NCI-H2107 (cell line): ENCODE results near the gene CACNA1D.
"Not testable (repeated sequence)": the region's sequence is repeated elsewhere in the genome, so short reads cannot be mapped to it uniquely, and the experiment has no call there.

Source experiments
- DNase-seq: peaks from one replicate; lab custom pipeline; 2025; lab: John Stamatoyannopoulos, UW

The CACNA1D gene

DNA sequence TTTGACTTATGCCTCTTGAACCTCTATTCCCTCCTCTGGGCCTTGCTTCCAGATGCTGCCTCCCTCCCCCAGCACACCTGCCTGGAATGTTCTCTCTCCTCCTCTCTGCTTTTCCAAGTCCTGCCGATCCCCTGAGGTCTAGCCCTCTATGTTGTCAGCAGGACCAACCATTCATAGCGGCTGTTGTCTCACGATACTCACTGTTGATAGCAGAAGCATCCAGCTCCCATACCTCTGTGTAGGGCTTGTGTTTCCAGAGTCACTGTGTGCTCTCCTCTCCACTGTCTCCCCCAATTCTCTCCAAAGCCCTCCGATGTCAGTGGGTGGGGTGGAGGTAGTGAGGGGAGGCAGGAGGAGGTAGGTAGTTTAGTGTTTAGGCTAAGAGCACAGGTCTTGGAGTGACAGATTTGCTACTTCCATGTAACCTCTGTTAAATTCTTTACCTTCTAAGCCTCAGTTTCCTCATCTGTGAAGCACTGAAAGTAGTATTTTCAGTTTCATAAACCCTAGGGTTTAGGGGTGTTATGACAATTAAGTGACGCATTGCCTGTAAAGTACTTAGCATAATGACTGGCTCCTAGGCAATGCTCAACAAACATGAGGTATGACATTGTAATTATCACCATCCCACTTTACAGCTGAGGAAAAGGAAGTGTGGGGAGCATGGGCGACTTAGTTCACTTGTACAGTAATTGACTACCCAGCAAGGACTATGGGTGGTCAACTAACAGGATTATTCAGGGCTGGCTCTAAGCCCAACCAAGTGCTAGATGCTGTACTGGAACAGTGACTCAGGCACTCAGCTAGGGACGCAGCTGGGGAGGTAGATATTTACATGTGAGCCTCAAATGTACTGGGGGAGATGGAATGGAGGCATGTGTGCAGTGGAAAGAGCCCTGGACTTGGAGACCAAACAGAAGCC is 122.8 kb downstream of the CACNA1D start:
- DNase-seq, result no peak

DNA sequence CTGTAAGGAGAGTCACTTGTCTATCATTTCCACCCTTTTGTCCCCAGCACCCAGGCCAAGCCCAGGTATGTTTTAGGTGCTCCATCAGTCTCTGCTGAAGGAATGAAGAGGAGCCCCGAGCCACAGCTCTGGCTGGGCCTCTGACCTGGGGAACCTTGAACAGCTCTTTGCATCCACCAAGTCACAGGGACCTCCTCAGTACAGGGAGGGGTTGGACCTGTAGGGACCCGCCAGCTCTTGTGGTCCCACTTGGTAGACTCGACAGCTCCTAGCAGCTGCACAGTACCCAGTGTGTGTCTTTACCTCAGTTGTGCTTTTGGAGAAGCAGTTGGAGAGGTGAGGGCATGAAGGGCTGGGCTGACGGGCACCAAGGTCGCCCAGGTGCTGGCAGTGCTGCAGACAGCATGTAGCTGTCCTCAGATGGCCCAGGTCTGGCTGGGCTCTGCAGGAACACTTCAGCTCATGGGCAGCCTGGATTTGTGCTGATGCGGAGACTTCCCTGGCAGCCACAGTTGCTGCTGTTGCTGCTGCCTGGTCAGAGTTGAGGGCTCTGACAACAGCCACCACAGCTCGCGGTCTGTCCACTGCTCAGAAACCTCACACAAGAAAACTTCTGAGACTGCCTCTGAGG is 123.6 kb downstream of the CACNA1D start:
- DNase-seq, result no peak

DNA sequence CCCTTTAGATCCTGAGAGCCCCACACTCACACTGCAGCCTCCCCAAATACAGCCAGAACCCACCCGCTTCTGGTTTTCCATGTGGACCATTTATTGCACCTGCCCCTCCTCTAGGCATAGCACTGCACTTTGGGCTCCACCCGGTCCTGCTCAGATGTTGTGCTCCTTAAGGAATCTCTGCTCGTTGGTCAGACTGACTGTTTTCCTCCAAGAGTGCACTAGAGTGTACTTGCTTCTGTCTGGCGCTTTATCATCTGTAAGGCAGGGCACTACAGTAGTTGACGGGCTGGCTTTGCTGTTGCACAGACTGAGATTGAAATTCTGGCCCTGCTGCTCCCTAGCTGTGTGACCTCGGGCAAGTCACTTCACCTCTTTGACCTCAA is 124.1 kb downstream of the CACNA1D start:
- DNase-seq, result no peak

DNA sequence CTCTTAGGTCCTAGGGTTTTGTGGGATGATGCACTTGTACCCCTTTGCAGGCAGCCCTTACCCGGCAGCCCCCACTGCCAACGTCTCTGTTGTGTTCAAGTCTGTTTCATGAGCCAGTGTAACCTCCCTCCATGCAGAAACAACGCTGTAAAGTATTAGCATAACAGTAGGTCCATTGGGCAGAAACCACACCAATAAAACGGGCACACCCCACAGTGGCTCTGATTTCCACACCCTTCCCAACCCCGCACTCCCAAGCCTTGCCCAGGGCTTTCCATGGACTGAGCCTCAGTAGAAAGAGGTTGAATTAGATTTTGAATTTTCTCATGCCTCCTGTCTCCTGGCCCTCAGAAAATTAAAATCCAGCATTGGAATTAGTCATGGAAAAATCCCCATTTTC is 124.5 kb downstream of the CACNA1D start:
- DNase-seq, result no peak

DNA sequence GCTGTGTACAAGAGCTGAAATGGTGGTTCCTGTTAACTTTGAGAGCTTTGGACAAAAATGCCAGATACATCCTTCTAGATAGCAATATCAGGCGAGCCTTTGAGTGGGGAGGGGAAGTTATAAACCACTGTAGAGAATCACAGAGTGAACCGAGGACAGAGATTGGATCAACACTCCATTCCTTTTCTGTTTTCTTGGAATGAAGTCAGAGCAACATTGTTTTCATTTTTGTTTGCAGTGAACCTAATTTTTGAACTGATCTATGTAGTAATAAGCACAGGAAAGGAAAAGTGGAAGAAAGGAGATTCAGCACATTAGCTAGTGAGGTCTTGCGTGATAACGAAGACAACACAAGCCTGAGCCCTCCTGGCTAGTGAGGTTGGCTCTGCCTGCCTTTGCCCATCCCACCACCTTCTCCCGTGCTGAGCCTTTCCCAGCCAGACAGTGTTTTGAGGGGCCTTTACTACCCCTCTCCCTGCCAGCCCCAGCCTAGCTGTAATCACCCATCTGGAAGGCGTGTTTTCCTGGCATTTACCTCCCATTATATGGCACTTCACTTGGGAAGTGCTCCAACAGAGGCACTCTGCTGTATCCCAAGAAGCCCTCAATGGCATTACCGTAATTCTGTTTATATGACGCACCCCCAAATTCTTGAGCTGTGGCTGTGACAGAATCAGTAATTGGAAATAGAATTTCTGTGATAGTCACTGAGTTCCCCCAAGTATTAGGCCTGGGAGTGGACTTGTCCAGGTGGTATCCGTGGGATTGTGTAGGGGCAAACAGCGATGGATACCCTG is 129.8 kb downstream of the CACNA1D start:
- no peak for DNase-seq

DNA sequence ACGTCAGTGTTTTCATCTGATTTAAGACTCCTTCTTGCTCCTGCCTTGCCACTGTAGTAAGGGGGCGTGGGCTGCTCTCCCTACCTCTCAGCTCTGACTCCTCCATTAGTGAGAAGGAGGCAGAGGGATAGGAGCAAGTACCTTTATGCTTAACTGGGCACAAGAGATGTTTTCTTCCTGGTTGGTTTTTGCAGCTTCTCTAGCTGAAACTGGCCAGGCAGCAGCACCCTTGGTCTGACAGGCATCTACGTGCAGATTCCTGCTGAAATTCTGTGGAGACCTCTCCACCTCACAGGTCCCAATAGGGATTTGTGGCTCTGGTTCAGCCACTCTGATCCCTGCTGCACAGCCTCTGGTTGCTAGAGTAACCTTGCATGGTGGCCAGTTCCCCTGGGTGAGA is 132.5 kb downstream of the CACNA1D start:
- no peak for DNase-seq

DNA sequence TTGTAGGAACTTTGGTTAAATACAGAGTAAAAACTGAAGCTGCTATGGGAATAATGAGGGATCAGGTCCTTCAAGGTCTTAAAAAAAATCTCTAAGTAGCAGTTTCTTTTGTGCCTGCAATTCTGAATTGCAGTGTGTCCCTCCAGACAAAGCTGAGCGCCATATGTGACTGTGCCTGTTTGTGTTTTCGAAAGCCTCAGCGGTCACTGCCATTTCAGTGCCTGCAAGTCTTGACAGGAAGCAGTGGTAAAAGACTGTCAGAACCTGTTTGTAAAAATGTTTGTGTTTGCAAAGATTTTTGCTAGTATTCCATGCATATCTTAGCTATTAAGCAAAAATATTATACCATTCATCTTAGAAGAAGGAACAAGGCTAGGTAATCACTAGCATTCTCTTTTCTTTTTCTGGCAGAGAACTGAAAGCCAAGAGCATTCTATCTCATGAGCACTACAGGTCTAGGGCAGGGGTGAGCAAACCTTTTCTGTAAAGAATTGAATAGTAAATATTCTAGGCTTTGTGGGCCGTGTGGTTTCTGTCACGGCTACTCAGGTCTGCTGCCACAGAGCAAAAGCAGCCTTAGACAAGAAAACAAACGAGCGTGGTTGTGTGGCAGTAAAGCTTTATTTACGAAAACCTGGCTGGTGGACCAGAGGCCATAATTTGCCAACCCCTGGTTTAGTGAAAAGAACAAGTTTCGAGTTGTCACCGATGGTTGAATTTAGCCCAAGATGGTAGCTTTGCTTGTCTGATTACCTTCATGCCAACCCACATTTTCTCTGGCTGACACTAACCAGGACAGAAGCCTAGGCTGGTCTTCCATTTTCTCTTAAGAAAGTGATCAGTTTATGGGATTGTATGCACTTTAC is 134.4 kb downstream of the CACNA1D start:
- DNase-seq, result no peak

DNA sequence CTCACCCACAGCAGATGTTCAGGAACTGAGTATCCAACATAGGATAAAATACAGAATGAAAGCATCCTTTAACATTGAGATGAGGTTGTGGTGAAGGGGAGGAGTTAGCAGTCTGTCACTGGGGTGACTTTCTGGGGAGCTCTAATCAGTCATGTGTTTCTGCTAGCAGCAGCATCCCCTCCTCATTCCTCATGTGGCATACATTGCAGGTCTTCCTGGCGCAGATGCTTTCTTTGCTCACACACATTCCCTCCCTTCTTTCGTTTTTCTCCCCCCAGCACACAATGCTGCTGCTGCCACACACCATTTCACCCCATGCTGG is 135.0 kb downstream of the CACNA1D start:
- DNase-seq, result no peak

DNA sequence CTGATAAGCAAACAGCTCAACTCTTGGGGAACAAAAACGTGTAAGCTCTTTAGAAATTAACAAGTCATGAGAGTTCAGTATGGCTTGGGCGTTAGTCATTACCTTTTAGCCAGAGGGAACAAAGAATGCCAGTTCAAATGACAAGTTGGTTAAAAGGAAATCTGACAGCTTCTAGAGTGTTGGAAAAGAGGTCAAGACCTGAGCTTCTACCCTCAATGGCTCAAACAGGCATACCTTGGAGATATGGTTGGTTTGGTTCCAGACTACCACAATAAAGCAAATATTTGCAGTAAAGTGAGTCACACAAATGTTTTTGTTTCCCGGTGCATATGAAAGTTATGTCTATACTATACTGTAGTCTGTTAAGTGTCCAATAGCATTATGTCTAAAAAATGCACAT is 136.1 kb downstream of the CACNA1D start:
- DNase-seq, result no peak

DNA sequence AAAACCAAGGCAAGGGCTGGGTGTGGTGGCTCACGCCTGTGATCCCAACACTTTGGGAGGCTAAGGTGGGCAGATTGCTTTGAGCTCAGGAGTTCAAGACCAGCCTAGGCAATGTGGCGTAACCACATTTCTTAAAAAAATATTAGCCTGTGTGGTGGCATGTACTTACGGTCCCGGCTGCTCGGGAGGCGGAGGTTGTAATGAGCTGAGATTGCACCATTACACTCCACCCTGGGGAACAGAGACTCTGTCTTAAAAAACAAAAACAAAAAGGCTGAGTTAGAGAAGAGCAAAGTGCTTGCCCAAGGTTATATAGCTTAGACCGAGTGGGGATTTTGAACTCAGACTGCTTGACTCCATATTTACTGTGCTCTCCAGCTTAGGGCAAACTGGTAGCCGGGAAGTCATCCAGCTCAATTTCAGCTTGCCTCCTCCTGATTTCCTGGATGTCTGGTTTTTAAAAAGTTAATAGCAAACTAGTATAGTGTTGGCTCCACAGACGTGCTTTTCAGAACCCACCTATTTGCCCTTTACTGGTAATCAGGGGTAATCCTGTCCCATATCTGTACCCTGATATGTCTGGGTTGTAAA is 138.9 kb downstream of the CACNA1D start:
- DNase-seq, result no peak

DNA sequence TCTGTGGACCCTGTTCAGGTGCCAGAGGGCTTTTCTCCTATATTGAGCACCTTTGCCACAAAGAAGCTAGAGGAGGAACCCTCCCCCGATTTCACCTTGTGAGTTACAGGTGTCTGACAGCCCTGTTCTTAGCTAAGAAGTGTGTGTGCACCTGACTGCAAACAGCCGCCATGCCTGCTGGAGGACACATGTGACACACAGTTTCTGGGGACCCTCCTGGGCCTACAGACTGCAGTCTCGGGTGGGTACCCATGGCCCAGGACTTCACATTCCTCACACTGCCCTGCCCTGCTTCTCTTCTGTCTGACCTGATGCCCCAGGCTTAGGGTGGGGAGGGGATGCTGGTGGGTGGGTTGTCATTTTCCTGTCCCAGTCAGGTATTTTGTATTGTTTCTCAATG is 140.6 kb downstream of the CACNA1D start:
- DNase-seq, result no peak

DNA sequence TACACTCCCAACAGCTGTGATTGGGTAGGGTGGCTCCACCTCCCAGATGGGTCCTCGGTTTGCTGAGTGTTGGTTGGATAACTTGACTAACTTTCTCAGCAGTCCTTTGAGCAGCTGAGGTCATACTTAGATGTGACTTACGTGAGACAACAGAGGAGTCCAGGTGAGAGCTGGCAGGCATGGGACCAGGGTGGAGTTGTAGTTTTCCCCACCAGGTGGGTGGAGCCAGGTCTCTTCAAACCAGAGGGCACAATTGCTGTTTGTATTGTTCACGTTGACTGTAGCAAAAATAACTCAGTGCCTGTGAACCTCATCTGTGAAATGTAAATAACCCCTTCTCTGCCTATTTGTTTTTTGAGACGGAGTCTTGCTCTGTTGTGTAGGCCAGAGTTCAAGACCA is 144.4 kb downstream of the CACNA1D start:
- not testable (repeated sequence) for DNase-seq

DNA sequence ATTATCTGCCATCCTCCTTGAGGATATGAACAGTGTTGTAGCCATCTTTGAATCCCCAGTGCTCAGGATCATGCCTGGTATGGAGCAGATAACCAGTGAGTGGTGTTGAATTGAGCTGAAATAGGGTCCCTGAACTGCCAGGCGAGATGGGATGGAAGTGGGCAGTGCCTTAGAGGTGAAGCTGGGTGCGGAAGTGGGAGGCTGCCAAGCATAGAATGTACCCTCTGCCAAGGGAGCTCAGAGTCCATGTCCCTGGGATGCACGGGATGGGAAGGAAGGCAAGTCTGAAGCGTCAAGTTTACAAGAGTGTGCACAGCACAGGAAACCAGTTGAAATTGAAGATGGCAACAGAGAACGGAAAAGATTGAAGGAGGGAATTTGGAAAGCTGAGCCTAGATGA is 147.0 kb downstream of the CACNA1D start:
- no peak for DNase-seq

DNA sequence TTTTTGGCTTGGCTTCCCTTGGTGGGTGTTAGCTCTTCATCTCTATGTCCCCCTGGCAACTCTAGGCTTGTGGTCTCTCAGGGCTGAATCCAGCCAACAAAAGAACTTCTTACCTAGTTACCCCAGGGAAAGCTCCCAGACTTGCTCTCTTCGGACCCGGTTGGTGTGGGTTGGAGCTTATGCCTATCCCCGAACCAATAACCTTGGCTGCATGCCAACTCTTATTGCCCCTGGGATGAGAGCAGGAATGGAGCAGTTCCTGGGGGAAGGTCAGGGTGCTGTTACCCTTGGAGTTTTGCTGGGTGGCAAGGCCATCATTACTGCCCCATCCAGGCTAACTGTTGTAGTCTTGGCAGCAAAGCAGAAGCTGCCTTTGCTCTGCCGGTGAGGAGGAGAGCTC is 147.8 kb downstream of the CACNA1D start:
- DNase-seq, result no peak

DNA sequence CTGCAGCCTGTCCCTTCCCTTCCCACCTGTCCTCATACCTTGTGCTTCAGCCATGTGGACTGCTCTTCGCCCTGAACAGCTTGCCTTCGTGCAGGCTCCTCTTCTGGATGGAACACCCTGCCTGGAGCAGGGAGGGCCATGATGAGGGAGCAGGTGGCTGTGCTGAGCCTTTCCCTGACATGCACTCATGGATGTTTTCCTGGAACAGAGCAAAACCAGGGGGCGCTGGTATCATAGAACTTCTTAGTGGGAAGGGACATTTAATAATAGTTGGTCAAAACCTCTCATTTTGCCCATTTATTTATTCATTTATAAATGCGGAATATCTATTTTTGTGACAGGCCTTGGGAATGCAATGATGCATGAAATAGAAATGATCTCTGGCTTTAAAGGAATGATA is 149.3 kb downstream of the CACNA1D start:
- DNase-seq, result no peak

DNA sequence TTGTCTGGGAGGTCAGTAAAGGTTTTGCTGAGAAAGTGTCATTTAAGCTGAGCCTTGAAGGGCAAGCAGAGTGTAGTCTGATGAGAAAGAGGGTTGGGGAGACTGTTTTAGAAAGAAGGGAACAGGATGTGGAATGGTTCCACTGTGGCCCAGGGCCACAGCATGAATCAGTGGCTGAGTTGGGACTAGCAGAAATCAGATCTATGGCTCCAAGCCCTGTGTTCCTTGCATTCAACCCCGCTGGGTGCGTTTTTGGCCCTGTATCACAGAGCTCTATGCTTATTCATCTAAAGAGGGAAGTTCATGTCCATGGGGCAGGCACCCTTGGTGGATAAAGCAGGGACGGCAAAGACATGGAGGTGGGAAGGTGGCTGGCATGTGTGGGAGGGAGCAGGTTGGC is 151.3 kb downstream of the CACNA1D start:
- DNase-seq, result no peak

DNA sequence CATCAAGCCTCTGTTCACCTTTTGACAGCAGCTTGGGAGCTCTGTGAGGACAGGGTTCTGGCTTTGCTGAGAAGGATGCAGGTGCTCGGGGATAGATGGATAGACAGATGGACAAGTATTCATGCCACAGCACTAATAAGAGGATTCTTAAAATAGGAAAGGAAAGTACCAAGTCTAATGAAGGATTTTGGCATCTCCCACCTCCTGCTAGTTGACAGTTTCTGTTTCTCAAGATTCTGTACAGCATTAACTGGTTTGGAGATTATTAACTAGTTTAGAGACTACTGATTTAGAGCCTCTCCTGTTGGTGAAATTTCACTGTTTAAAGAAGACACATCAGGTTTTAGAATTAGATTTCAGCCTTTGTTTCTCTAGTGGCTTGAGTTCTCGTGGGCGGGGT is 152.3 kb downstream of the CACNA1D start:
- DNase-seq, result no peak

DNA sequence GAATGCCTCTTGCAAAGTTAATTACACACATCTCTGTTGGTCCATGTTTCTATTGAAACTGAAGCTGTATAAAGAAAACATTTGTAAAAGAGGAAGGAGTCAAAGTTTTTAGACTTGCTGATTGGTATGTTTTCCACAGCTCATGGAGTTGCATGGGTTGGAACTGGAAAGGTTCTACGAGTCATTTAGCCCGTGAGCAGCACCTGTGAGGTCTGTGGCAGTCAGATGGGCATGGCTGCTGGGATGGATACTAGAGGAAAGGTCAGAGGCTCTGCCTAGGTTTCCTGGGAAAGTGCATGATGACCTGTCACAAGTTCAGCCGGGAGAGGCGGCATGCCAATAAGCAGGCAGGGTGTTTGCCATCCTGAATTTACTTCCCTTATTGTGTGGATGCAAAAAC is 155.4 kb downstream of the CACNA1D start:
- no peak for DNase-seq

DNA sequence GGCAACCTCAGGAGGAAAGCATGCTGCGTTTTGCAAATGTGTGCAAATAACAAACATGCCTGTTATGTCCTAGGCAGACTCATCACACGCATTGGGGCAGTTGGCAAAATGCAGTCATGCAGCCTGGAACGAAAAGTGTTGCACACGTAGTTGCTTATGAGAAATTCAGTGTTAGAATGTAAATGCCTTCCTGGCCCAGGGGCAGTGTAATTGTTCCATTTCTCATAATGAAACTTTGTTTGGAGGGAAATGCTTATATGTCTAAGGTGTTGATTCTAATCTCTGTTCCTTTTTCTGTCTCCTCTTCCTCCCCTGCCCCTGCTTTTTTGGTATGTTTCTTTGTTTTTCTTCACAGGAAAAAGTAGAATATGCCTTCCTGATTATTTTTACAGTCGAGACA is 156.0 kb downstream of the CACNA1D start:
- DNase-seq, result no peak

DNA sequence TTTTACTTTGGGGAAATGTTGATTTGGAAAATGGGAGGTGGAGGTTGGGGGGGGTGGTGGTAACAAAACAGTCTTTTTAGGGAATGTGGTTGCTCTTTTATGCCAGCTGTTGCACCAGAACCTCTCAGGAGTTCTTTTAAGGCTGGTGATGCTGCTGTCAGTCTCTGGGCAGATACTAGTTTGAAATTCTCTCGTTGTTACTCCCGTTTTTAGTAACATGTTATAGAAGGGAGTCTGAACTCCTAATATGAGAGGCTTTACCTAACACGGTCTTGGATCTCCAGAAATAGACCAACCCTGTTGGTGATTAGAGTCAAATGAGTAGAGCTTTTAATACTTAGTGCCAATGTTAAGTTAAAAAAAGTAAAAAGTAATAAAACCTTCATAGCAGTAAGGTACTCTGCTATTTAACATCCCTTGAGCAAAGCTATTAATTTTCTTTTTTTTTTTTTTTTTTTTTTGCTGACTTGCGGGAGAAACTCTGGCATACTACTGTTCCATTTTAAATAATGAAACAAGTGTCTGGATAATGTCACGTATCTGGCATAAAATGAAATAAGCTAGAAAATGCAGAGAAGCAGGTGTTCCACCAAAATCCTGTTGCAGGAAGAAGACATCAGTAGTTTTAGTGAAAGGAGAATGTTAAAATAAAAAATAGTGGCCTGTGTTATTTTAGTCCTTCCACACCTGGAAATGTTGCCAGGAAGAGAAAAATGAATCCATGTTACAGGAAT is 156.7 kb downstream of the CACNA1D start:
- no peak for DNase-seq

DNA sequence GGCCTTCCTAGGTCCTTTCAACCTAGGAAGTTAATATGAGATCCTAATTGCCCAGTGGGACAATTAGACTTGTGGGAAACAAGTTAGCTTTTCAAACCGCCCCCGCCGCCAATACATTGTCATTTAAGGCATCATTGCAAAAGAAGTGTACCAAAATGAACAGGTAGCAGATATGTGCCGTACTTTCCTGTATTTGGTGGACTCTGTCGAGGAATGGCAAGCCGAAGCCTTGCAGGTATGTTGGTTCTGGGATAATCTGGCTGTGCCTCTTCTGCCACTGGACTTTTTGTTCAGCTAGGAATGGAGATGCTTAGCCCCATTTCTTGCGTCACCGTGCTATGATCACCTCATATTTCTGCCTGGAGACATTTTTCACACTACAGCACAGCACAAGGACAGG is 157.5 kb downstream of the CACNA1D start:
- no peak for DNase-seq
